ENCODE data around the gene CYB561A3.

DNA sequence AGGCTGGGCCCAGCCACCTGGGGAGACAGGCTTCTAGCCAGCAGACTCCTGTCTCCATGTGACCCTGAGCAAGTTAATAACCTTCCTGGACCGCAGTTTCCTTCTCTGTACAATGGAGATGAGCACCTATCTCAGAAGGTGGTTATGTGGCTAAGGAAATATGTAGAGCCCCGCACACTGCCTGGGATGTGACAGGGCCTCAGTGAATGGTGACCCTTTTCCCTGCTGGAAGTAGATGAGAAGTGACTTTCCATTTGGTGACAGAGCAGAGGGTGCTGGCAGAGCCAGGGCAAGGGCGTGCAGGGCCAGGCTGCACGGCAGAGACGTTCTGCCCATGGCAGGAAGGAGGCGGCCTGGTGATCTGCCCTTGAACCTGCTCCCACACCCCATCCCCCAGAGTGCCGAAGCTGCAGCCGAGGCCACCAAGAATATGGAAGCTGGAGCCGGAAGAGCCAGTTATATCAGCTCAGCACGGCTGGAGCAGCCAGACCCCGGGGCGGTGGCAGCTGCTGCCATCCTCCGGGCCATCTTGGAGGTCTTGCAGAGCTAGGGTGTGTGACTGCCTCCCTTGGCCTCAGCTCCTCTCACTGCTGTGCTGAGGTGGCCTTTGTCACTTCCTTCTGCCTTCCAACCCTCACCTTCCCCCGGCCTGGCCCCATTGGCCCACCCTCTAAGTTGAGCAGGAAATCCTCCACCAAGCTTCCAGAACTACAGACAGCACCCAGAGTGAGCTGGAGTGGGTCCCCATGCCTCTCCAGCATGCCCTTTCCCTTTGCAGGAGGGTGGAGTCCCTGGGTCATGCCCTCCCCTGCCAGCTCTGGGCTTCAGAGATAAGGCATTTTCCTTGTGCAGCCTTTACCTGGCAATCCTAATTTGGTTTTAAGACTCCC, 15.5 kb downstream of the CYB561A3 start:
- TF ChIP-seq, protein P1, sequence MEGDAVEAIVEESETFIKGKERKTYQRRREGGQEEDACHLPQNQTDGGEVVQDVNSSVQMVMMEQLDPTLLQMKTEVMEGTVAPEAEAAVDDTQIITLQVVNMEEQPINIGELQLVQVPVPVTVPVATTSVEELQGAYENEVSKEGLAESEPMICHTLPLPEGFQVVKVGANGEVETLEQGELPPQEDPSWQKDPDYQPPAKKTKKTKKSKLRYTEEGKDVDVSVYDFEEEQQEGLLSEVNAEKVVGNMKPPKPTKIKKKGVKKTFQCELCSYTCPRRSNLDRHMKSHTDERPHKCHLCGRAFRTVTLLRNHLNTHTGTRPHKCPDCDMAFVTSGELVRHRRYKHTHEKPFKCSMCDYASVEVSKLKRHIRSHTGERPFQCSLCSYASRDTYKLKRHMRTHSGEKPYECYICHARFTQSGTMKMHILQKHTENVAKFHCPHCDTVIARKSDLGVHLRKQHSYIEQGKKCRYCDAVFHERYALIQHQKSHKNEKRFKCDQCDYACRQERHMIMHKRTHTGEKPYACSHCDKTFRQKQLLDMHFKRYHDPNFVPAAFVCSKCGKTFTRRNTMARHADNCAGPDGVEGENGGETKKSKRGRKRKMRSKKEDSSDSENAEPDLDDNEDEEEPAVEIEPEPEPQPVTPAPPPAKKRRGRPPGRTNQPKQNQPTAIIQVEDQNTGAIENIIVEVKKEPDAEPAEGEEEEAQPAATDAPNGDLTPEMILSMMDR (conservative IDR thresholded peaks at IDR 0.05) = no peak
- TF ChIP-seq EZH2 (IDR thresholded peaks at IDR 0.05; ENCODE audit: low read depth) = no peak

Measured in PC-9 (cell line).